ENCODE data around the gene TEKT2. TPM values are rescaled to one million over a fixed set of nuclear protein-coding genes. Genes with fewer than 3 reads are reported as not detected.

Gene TEKT2
- total and polyA plus RNA-seq, 2 of the 8 experiments (the other 6 are each of a cell fraction or from before 2014, with no cell fraction given): 1.6 to 1.7 TPM

DNA sequence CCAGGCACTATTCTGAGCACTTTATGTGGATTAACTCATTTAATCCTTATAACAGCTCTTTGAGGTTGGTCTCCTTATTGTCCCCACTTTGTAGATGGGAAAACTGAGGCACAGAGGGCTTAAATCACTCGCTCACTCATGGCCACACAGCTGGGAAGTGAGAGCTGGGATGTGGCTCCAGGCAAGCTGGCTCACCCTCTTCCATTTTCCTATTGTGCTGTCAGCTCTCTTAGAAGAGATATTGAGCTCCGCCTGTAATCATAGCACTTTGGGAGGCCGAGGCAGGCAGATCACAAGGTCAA lies 45.0 kb downstream of the TEKT2 start:
- H3K4me2 ChIP-seq (ENCODE audit: insufficient read depth in 1 of 2, low read depth in 2 of 2, low read length in 2 of 2): no peak overlapping the region
- H4K5ac ChIP-seq (ENCODE audit: insufficient read length, low read depth, low read length): no peak overlapping the region
- H3K27me3 ChIP-seq (replicated peaks in 1 of 4; ENCODE audit: control insufficient read depth in 3 of 4, extremely low read depth in 1 of 4, insufficient read depth in 3 of 4, low read length in 3 of 4): peaks cover 16 to 28% (median 24%) of the 10 kb centered on the region in 4 experiments
- no peak overlapping the region for H3K56ac ChIP-seq (replicated peaks; ENCODE audit: insufficient read length, low read depth, low read length)
- H3K27ac ChIP-seq (ENCODE audit: low read depth, low read length): no peak overlapping the region
- no peaks in the 10 kb centered on the region for H3K9me3 ChIP-seq (ENCODE audit: insufficient read depth in 2 of 2, low read depth in 1 of 2, low read length in 1 of 2)
- no peak overlapping the region for H2BK20ac ChIP-seq (ENCODE audit: low read length)
- H2BK5ac ChIP-seq (ENCODE audit: low read depth, low read length): no peak overlapping the region
- no peaks in the 10 kb centered on the region for H3K36me3 ChIP-seq (ENCODE audit: control insufficient read depth in 2 of 4, insufficient read depth in 4 of 4, low read length in 3 of 4)
- H4K8ac ChIP-seq (ENCODE audit: extremely low read depth, insufficient read depth, low read length): no peak overlapping the region
- TF ChIP-seq EZH2 (IDR thresholded peaks at IDR 0.05; ENCODE audit: low read depth, low read length, severe bottlenecking) (no peak), JUN (IDR thresholded peaks at IDR 0.05; ENCODE audit: low read depth, low read length) (no peak), SRF (IDR thresholded peaks at IDR 0.05; ENCODE audit: low read depth, low read length) (no peak), CEBPB (IDR thresholded peaks at IDR 0.05; ENCODE audit: low read depth, low read length) (no peak), CHD1 (IDR thresholded peaks at IDR 0.05; ENCODE audit: low read depth, low read length) (no peak)
- TF ChIP-seq, protein P1, sequence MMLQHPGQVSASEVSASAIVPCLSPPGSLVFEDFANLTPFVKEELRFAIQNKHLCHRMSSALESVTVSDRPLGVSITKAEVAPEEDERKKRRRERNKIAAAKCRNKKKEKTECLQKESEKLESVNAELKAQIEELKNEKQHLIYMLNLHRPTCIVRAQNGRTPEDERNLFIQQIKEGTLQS (IDR thresholded peaks at IDR 0.05; ENCODE audit: insufficient read depth, low read depth, low read length): no peak
- no peak overlapping the region for H2BK12ac ChIP-seq (ENCODE audit: low read depth, low read length)
- DNase-seq (ENCODE audit: low read depth in 1 of 2, low spot score in 2 of 2): no peak
- no peak overlapping the region for H3K4ac ChIP-seq (replicated peaks; ENCODE audit: insufficient read length, low read depth, low read length)
- ChIA-PET CTCF (ENCODE audit: partially characterized antibody) (interaction anchor here (0.7 to 20.9 kb wide), 7 partner anchors 10 to 171 kb away, joined by 3 to 738 read pairs (median 4); partner anchors contain the start of genes ADPRS and TRAPPC3), POLR2A (ENCODE audit: partially characterized antibody) (interaction anchor here (1.2 to 1.3 kb wide), 3 partner anchors 11 to 151 kb away, joined by 3 to 6 read pairs (median 4); partner anchors contain the start of gene TRAPPC3)
- H3K23ac ChIP-seq (ENCODE audit: insufficient read length): no peak overlapping the region
- no peaks in the 10 kb centered on the region for H3K79me1 ChIP-seq (ENCODE audit: low read depth, low read length)
- peaks cover 16% of the 10 kb centered on the region; the same call in 1 of the 2 replicates for H3K23me2 ChIP-seq (ENCODE audit: low read depth, low read length)
- H2BK120ac ChIP-seq (replicated peaks; ENCODE audit: low read depth, low read length): no peak overlapping the region
- H3K79me2 ChIP-seq (ENCODE audit: control insufficient read depth in 1 of 2, insufficient read depth in 2 of 2, low read length in 2 of 2): no peaks in the 10 kb centered on the region
- no peak overlapping the region for H3K18ac ChIP-seq (ENCODE audit: extremely low read depth, low read length)
- no peak overlapping the region for H2AK5ac ChIP-seq (ENCODE audit: low read depth, low read length)
- H3K9ac ChIP-seq (replicated peaks in 1 of 4; ENCODE audit: extremely low read depth in 1 of 4, low read depth in 3 of 4, low read length in 3 of 4): no peak overlapping the region
- H2BK15ac ChIP-seq (ENCODE audit: low read length): no peak overlapping the region
- peaks cover 0 to 11% (median 5%) of the 10 kb centered on the region in 4 experiments; a peak in 5 of 7 replicates for H3K4me1 ChIP-seq (replicated peaks in 1 of 4; ENCODE audit: control insufficient read depth in 3 of 4, insufficient read depth in 4 of 4, low read length in 3 of 4)
- no peak overlapping the region for H3K4me3 ChIP-seq (ENCODE audit: extremely low read depth in 1 of 4, insufficient read depth in 2 of 4, low read depth in 3 of 4, low read length in 4 of 4)
- no peak overlapping the region for H4K91ac ChIP-seq (replicated peaks; ENCODE audit: insufficient read length, low read length)
- no peak overlapping the region for H2AFZ ChIP-seq (ENCODE audit: low read length)
- H3K14ac ChIP-seq (ENCODE audit: insufficient read length): no peak overlapping the region
- WGBS, 2 experiments (ENCODE audit: extremely low coverage in 1 of 2, insufficient coverage in 1 of 2, insufficient read length in 1 of 2, insufficient replicate concordance in 2 of 2, low coverage in 1 of 2, low lambda C conversion rate in 2 of 2, missing lambda C conversion rate in 1 of 2): 91% methylated on average over 3 of the region's 3 CpGs; no CpG with 5 or more reads in 1 of the 2 experiments
- H4K20me1 ChIP-seq (replicated peaks in 1 of 2; ENCODE audit: control insufficient read depth in 1 of 2, insufficient read depth in 2 of 2, low read length in 2 of 2): peaks cover 0 to 5% of the 10 kb centered on the region in 2 experiments
- no peak for FAIRE-seq
